Esophagus squamous epithelium (tissue), 4 donors: Measurements from ENCODE around the gene EPHA8.

ENCODE experiments used
- POLR2A ChIP-seq, 4 donors: fragments of 450-650 bp; IDR thresholded peaks; one replicate each; pipeline ENCODE4 v1.6.1; 2017; ENCODE audit warnings: antibody characterized with exemption in 4 of 4, mild to moderate bottlenecking in 4 of 4, moderate library complexity in 3 of 4
- TF ChIP-seq, protein P1 (sequence below), 6 experiments: fragments of 450-650 bp in 4 of 6; fragments of 200-600 bp in 2 of 6; sonication (generic) in 2 of 6; IDR thresholded peaks; one replicate each; pipeline ENCODE4 v1.5.1; 2016 to 2019; ENCODE audit warnings: antibody characterized with exemption in 6 of 6, mild to moderate bottlenecking in 4 of 6, moderate library complexity in 4 of 6

DNA sequence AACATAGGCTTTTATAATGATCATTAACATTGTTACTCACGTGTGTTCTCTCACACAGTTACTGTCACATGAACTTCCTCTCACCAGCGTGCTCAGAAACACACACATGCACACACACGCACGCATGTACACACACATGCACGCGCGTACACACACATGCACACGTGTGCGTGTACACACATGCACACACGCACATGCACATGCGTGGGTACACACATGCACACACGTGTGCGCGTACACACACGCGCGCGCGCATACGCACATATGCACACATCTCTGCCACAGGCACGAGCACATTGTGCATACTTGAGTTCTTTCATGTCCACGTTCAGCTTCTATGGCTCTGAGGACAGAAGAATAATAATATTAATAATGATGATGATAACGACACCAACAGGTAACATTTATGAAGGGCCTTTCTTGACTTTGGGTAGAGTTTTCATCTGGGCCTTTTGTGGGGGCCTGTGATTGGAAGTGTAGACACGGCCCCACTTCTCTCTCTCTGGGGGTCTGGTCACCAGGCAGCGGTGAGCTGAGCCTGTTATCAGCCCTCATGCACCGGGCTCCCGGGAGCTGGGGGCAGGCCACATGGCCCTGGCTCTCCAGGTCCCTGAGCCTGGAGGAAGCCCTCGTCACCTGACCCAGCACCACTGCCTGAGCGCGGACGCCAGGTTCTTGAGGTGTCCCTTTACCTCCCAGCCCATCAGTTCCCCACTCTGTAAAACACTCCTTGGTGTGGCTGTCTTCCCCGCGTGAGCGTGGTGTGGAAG, 7.0 kb downstream of the EPHA8 start:
- TF ChIP-seq, protein P1, sequence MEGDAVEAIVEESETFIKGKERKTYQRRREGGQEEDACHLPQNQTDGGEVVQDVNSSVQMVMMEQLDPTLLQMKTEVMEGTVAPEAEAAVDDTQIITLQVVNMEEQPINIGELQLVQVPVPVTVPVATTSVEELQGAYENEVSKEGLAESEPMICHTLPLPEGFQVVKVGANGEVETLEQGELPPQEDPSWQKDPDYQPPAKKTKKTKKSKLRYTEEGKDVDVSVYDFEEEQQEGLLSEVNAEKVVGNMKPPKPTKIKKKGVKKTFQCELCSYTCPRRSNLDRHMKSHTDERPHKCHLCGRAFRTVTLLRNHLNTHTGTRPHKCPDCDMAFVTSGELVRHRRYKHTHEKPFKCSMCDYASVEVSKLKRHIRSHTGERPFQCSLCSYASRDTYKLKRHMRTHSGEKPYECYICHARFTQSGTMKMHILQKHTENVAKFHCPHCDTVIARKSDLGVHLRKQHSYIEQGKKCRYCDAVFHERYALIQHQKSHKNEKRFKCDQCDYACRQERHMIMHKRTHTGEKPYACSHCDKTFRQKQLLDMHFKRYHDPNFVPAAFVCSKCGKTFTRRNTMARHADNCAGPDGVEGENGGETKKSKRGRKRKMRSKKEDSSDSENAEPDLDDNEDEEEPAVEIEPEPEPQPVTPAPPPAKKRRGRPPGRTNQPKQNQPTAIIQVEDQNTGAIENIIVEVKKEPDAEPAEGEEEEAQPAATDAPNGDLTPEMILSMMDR (IDR thresholded peaks at IDR 0.05): no peak
- no peak for TF ChIP-seq POLR2A (IDR thresholded peaks at IDR 0.05)
